ENCODE results near the gene HES3.

The HES3 gene

GRCh38 chr1:6245869-6246496, 2.0 kb downstream of the HES3 start:
- peak; percentile 43 for DNase-seq (ENCODE audit: low read depth)

DNA sequence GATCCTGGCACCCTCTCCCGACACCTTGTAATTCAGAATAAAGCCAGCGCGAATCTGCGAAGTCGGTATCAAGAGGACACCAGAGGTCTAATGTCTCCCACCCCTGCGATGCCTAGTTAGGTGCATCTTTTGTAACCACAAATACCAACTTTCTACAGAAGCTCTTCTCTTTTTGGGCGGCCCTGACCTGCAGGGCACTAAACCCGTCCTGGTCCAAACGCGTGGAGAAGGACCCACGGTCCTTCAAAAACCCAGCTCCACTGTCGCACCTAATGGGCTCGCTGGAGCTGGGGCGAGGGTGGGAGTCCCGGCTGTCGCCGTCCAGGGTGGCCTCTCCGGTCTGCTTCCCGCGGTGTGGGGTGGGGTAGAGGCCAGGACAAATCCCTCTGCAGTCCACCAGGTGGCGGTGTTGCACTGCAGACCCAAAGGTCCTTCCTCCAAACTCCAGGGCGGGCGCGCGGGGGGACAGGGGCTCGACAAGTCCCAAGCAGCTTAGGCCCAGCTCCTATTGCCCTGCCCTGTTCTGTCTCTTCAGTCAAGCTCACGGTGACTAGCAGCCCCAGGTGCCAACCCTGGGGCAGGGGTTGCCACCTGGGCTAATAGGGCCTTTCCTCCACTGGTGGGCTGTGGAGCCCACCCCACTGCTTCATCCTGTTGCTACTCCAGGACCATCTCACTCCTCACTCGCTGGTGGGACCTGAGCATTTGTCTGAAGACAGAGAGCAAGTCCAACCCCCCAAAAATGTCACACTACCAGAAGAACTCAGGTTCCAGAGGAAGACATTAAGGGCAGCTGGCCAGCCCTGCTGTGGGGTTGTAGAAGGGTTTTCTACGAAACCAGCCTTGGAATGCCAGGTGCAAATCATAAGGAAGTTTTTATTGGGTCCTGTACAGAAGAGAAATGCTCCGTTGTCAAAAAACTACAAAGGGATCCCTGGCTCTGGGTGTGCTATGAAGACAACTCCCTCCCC, 2.8 kb downstream of the HES3 start:
- DNase-seq (ENCODE audit: low read depth) = peak; percentile 55

DNA sequence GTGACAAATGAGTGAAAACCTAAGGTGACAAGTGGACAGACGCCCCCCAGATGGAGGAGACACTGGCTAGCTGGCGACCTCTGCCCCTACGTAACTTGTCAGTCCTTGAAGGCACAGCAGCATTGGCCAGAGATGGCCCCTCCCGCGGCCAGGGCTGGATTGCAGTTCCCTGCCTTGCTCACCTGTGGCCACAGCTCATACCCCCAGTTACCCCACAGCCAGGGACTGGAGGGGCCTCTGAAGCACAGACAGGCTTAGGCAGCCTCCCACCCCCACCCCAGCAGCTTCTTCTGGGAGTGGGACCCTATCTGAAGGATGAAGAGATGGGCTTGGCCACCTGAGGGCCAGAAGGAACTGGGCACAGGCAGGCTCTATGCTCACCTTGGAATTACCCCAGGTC, 3.7 kb downstream of the HES3 start:
- no peak for DNase-seq (ENCODE audit: low read depth)

GRCh38 chr1:6248161-6248776, 4.3 kb downstream of the HES3 start:
- DNase-seq (ENCODE audit: low read depth) = no peak

- no peak for DNase-seq (ENCODE audit: low read depth)
Measured at GRCh38 chr1:6248932-6249738, 5.2 kb downstream of the HES3 start.

DNA sequence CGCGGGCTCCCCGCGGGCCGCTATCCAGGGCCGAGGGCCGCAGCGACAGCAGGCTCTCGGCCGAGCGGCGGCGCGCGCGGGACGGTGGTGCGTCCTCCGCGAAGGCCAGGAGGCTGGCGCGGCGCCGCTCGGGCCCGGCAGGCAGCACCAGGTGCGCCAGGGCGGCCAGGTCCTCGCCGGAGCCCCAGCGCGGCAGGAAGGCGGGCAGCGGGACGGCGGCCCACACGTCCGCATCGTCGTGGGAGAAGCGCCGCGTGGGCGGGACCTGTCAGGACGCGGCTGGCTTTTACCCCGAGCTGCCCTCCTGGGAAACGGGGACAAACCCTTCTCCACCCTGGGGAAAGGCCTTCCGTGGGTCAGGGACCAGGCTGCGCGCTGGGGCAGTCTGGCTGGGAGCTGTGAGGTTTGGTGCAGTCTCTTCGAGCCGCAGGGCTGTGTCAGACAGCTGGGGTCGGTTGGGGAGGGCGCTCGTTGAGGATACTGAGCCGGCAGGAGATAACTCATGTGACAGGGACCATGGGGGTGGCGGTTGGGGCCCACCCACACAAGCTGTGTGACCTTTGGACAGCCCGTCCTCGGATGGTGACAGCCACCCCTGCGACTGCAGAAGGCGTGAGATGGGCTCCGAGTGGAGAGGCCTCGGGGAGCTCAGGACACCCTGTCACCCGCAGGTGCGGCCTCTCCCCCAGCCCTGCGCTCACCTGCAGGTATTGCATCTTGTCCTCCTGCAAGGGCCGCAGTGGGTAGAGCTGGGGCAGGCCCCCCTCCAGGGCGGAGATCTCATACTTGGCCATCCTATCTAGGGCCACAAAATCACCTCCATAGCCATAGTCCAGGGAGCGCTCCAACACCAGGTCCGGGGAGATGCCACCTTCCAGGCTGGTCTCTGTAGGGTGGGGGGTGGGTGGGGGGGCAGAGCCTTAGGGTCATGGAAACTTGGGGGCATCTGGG, 6.0 kb downstream of the HES3 start:
- DNase-seq (ENCODE audit: low read depth) = no peak

DNA sequence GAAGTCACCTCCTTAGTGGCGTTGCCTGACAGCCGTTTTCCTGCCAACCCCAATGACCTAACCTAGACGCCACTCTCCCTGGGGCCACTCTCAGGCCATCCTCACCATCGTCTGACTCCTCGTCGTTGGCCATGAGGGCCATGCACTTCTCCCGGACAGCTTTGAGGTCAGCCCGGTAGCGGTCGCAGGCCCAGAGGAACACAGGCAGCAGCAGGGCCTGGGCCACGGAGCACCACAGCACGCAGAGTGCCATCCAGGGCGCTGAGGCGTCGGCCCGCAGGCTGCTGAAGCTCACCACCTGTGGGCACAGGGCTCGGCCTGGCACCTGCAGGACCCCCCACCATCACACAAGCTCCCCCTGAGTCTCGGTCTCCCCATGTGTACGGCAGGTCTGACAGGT, 7.3 kb downstream of the HES3 start:
- no peak for DNase-seq (ENCODE audit: low read depth)

DNA sequence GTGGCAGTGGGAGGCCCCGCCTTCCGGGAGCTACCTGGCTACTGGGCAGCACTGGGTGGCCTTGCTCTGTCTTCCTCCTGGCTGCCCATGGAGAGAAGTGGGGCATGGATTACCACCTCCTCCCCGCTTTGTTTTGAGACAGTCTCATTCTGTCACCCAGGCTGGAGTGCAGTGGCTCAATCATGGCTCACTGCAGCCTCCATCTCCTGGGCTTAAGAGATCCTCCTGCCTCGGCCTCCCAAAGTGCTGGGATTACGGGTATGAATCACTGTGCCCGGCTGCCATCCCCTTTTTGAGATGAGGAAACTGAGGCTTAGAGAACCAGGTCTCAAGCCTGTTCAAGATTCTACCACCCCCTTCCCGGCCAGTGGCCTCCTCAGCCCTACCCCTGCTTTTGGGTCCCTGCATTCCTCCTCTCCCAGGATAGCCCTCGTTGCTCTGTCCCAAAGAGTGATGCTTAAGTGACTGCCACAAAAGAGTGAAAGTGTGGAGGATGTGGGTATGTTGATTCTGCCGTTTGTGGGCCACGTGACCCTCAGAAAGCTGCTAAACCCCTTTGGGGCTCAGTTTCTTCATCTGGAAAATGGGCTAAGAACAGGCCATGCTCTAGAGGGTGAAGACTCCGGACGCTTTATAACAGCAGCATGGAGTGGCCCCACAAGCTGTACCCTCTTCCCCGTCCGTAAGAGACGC, 7.8 kb downstream of the HES3 start:
- DNase-seq (ENCODE audit: low read depth) = no peak

- no peak for DNase-seq (ENCODE audit: low read depth)
Measured at GRCh38 chr1:6252374-6252710, 8.4 kb downstream of the HES3 start.

GRCh38 chr1:6253380-6253779, 9.4 kb downstream of the HES3 start:
- DNase-seq (ENCODE audit: low read depth) = no peak

DNA sequence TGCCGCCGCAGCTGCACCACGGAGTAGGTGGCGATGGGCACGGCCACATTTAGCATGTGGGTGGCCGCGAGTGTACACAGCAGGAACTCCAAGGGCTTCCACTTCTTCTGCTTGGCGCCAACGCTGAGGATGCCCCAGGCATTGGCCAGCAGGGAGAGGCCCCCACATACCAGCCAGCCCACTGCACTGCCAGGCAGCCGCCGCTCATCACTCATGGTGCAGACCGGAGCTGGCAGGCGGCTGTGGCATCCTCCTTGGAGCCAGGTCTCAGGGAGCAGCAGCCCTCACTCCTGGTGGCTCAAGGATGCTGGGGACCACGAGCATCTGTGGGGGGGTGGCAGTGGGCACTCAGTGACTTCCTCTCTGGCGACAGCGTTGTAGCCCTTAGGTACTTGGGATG, 10.7 kb downstream of the HES3 start:
- DNase-seq (ENCODE audit: low read depth) = no peak

GRCh38 chr1:6256645-6257044, 12.7 kb downstream of the HES3 start:
- no peak for DNase-seq (ENCODE audit: low read depth)

DNA sequence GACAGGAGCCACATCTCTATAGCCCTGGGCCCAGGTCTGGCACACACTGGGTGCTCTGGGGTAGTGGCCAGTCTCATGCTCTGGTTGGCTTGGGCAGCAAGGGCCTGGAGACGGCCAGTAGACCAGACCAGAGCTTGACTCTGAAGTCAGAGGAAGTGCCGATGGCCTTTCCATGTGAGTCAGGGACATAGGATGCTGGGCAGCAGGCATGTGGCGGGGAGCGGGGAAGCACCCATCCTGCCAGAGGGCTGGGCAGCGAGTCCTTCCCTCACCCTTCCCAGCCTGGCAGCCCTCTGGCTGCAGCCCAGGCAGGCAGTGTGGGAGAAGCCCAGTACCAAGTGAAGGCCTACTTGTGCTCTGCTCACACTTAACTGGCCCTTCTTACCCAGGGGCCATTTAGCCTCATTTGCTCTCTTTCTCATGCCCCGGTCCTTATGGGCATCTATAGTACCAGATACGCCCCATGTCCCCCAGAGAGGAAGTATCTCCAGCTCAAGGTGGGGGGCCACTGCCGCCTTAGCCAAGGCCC, 13.6 kb downstream of the HES3 start:
- no peak for DNase-seq (ENCODE audit: low read depth)

DNA sequence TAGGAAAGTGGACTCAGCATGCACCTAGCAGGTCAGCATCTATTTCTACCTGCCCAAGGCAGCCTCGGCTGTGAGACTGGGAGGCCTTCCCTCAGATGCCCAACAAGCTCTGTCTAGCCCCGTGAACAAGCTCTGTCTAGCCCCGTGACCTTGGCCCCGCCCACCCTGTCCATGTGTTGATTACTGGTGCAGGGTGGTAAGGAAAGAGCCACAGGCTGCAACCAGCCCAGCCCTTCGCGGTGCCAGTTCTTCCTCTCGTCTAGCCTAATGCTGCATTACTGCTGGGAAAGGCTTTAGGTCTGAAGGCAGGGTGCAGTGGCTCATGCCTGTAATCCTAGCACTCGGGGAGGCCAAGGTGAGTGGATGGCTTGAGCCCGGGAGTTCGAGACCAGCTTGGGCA, 14.7 kb downstream of the HES3 start:
- no peak for DNase-seq (ENCODE audit: low read depth)

DNA sequence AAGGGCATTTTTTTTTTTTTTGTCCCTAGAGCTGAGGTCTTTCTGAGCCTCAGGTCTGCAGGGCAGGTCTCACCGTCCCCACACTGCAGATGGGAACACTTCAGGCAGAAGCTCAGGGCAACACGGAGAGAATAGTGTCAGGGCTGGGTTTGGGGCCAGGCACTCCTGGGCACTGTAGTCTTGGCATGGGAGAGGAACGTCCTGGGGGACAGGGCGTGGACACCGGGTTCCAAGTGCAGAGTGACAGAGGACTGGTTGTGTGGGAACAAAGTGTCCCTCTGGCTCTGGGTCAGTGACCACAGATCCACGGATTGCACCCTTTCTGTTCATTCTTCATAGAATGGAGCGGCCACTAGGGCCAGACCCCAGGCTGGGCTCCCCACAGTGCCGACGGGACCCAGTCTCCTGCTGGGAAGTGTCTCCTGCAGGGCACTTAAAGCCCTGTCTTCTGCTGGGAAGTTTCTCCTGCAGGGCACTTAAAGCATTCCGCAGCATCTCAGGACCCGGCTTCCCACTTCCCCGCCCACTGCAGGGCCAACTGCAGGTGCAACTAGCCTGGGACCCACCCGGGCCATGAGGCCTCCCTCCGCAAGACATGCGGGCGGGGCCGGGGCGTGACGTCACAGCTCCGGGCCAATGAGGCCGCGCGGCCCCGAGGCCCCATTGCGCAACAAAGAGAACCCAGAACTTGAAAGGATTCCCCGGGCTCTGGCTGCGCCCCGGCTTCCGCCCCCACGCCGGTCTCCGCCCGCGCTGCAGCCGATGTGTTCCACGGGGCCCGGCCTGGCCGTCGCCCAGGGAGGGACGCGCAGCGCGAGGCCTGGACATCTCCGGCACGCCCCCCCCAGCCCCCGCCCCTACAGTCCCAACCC, 15.7 kb downstream of the HES3 start:
- DNase-seq (ENCODE audit: low read depth) = peak; percentile 53

DNA sequence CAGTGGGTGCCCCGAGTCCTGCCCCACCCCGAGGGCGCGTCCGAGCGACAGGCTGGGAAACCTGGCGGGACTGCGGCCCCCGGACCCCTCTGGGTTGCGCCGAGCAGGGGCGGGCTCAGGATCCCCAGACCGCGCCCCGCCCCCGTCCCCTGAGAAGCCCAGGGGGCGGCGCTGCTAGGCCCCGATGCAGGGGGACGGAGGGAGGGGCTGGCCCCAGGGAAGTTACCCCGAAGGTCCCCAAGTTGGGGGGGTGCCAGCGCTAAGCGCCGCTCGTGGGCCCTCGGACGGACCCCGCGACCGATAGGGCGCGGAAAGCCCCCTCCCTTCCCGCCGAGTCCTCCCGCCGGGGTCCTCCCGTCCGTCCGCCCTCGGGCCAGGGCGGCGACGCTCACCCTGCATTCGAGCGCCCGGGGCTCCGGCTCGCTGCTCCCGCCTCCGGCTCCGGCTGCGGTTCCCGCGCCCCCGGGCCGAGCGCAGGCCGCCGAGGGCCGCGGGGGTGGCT, 16.5 kb downstream of the HES3 start:
- no peak for DNase-seq (ENCODE audit: low read depth)

DNA sequence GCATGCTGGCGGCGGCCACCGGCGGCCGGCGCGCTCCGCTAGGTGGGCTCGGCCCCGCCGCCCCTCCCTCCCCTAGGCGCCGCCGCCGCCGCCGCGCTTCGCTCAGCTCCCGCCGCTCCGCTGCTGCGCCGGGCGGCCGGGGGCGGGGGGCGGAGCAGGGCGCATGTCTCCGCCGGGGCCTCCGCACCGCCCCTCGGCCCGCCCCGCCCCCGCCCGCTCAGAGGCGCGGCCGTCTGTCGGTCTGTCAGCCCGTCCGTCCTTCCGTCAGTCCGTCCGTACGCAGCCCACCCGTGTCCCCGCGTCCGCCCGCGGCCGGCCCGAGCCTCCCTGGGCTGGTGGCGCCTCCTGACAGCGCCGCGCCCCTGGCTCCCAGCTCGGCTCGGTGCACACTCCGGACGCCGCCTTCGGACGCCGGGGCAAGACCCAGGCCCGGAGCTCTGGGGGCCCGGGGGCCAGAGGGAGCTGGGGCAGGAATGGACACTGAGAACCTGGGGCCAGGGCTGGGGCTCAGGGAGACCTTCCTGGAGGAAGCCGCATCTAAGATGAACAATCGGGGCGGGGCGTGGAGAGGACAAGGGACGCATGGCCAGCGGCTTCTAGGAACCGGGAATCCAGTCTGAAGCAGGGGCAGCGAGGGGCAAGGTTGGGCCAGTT, 17.1 kb downstream of the HES3 start, which contains the start of gene GPR153:
Gene GPR153 (minus strand): TSS at position 138 of the 654 bp plus-strand sequence. CDS start 6,193 bp downstream, outside the sequence.
- DNase-seq (ENCODE audit: low read depth) = peak; percentile 30

DNA sequence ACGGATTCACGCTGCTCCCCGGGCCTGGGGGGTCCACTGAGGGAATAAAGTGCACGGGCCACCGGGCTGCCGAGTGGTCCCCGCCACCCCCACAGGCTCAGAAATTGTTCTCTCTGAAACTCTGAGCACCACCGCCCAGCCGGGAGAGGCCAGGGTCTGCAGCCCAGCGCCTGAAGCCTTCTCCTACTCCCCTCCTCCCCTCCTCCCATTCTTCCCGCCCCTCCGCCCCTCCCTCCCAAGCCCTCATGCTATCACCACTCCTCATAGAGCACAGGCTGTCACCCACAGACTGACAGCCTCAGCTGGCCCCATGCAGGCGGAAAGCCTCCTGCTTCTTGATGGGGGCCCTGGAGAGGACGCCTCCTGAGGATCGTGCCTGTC, 17.6 kb downstream of the HES3 start:
- no peak for DNase-seq (ENCODE audit: low read depth)

Data from stimulated activated CD8-positive, alpha-beta memory T cell treated with anti-CD3 and anti-CD28 coated beads, Interleukin-7, amount 100 ng/mL, for 24 hours (primary cell).